H7 (cell line): Measurements from ENCODE around the gene PTPRG. TPM values are rescaled to one million over a fixed set of nuclear protein-coding genes. Genes with fewer than 3 reads are reported as not detected.

ENCODE experiments used
- DNase-seq: peaks from one replicate; pipeline ENCODE4 v3.0.0; 2012
- H3K27me3 ChIP-seq: 2 replicates; pipeline ENCODE4 v1.6.0; 2011; ENCODE audit warnings: mild to moderate bottlenecking, low read length; ENCODE audit not compliant: control insufficient read depth, insufficient read depth
- H3K36me3 ChIP-seq: replicated peaks from 2 replicates; pipeline ENCODE4 v1.5.1; 2011; ENCODE audit warnings: low read length; ENCODE audit not compliant: control insufficient read depth, insufficient read depth
- H3K4me3 ChIP-seq: 2 replicates; pipeline ENCODE4 v1.5.1; 2011; ENCODE audit warnings: low read depth, mild to moderate bottlenecking, control low read depth, low read length, moderate library complexity; ENCODE audit not compliant: insufficient read depth
- total RNA-seq: library from RNA; depleted of rRNA; stranded (reverse); fragments of >200 nt; shearing (Covaris generic); gene quantifications from 2 replicates; pipeline ENCODE4 v1.2.3, GENCODE V29; 2014

The PTPRG gene
- total RNA-seq, 1 experiment from 2014 or later, result 54.4 TPM

DNA sequence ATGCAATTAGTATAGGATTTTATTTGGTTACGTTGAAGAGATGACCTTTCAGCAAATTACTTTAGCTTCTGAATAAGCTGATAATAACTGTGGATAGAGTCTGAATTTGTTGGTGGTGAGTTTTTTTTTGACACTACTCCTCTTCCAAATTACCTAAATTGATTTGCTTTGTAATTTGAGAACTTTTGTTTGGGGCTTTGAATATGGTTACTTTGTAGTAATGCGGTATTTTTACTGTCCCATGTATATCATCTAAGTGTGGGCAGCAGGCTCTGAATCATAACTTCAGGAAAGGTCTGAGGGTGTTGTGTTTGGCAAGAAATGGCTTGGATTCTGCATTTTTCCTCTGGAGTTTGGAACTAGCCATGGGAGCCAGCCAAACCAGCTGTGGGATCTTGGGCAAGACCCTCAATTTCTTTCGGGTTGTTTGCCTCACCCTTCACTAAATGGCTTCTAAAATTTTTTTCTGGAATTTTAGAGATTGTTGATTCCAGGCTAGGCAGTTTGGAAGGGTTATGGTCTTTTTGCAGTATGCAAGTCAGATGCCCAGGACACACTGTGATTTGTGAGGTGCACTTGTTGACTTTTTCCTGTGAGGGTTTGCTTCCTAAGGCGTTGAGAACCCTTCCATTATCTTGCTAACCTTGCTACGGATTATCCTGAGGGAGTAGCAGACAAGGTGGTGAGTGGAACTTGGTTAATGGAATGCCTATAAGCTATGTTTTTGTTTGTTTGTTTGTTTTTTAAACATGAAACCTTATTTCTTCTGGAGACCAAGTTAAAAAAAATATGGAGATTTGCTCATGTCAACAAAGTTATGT lies 10.4 kb downstream of the PTPRG start:
- Histone ChIP-seq H3K27me3 (no peaks in the 10 kb centered on the region), H3K36me3 (peaks cover 2% of the 10 kb centered on the region), H3K4me3 (no peak overlapping the region)
- no peak for DNase-seq

DNA sequence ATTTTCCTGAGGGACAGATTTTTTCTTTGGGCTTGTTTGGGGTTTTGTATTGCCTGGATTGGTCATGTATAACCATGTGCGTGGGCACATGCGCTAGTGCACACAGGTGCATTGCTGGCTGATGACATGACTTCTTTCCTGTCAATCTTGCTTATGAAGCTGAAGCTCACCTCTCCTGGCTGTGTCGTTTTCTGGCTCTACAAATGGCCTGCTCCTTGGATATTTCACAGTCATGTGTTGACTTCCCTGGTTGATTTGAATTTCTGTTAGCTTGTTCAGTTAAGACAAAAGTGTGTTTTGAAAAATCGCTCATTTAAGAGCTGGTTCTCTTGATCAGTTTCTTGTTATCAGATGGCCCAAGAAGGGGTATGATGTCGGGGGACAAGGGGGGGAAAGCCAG lies 11.5 kb downstream of the PTPRG start:
- Histone ChIP-seq H3K27me3 (no peaks in the 10 kb centered on the region), H3K36me3 (peaks cover 2% of the 10 kb centered on the region), H3K4me3 (no peak overlapping the region)
- DNase-seq, result no peak

- Histone ChIP-seq H3K4me3 (no peak overlapping the region), H3K36me3 (peaks cover 2% of the 10 kb centered on the region), H3K27me3 (no peaks in the 10 kb centered on the region)
- DNase-seq, result no peak
Measured at GRCh38 chr3:61573441-61573840, 12.1 kb downstream of the PTPRG start.

- peaks cover 2% of the 10 kb centered on the region for H3K36me3 ChIP-seq
- no peak for DNase-seq
- no peak overlapping the region for H3K4me3 ChIP-seq
- H3K27me3 ChIP-seq, result no peaks in the 10 kb centered on the region
Measured at GRCh38 chr3:61574854-61575253, 13.5 kb downstream of the PTPRG start.

DNA sequence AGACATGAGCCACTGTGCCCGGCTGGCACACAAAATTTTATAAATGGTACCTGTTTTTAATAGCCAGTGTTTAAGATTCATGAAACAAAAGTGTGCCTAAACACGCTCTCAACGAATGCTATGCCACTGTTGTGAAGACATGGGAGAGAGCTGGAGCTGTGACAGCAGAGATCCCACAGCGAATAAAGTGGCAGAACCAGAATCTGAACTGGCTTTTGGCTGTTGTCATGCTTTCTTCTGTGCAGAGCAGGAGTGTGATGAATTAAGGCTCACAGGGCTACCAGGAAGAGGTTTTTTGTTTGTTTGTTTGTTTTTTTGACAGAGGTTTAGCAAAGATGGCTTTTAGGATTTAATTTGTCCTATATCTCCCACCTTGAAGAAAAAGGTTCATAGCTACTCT lies 14.5 kb downstream of the PTPRG start:
- H3K27me3 ChIP-seq, result no peaks in the 10 kb centered on the region
- peaks cover 2% of the 10 kb centered on the region for H3K36me3 ChIP-seq
- H3K4me3 ChIP-seq, result no peak overlapping the region
- no peak for DNase-seq

- Histone ChIP-seq H3K4me3 (no peak overlapping the region), H3K27me3 (no peaks in the 10 kb centered on the region), H3K36me3 (peaks cover under 1% of the 10 kb centered on the region)
- DNase-seq, result no peak
Measured at GRCh38 chr3:61577760-61578159, 16.4 kb downstream of the PTPRG start.

- H3K36me3 ChIP-seq, result no peaks in the 10 kb centered on the region; the same call in 1 of the 2 replicates
- H3K27me3 ChIP-seq, result no peaks in the 10 kb centered on the region
- DNase-seq, result no peak
- no peak overlapping the region for H3K4me3 ChIP-seq
Measured at GRCh38 chr3:61578667-61579367, 17.4 kb downstream of the PTPRG start.

DNA sequence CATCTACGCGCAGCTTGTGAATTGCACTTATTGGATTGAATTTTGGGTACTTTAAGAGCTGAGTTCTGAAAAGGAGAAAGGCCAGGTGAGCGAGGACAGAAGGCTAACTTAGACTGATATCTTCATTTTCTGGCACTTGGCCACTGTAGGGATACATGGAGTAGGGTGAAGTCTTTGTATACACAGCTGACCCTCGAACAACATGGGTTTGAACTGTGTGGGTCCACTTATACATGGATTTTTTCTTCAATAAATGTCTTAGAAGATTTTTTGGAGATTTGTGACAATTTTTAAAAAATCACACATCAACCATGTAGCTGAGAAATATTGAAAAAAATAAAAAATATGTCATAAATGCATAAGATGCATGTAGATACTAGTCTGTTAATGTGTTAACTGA lies 18.3 kb downstream of the PTPRG start:
- DNase-seq, result no peak
- Histone ChIP-seq H3K36me3 (no peaks in the 10 kb centered on the region), H3K27me3 (no peaks in the 10 kb centered on the region), H3K4me3 (no peak overlapping the region)

DNA sequence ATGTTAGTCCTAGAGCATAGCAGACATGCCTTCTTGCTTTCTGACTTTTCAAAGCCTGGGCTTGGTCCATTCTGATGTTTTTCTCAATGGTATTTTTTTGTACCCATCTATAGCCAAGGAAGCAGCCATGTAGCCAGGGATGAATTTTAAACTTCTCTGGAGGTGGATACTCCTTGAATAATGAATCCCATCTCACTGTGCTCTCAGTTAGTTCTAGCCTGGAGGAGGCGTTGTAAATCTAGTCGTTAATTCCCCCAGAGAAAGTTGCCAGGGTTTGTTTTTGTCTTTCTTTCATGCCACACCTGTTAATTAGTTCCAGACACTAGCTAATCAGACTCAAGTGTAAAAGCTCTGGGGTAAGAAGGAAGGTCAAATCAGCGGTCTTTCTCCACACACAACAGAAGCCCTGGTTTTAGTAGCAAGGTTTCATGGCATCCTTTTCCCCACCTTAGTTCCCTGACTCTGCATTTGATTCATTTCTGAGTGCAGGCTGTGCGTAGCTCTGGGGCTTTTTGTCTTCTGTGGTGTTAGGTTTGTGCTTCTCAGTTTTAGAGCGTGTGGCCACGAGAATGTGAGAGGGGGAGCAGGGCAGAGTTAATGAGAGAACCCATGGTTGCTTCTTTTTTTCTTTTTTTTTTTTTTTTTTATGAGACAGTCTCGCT lies 19.7 kb downstream of the PTPRG start:
- no peak for DNase-seq
- Histone ChIP-seq H3K4me3 (no peak overlapping the region), H3K27me3 (no peaks in the 10 kb centered on the region), H3K36me3 (no peaks in the 10 kb centered on the region)

DNA sequence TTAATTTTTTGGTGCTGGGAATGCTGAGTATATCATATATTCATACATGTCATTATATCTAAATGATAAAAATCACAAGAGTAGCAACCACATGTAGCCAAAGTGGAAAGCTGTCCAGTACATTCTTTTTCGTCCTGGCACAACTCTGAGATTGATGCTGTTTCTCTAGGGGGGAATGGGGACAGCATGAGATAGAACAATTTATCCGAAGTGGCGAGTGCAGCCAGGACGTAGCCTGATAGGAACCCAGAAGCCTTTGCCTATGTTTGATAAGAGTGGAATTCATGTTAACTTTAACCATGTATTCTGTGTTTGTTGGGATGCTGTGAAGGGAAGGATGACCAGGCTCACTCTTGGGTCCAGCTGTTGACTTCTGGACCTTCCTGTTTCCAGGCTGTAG lies 20.9 kb downstream of the PTPRG start:
- no peak overlapping the region for H3K4me3 ChIP-seq

GRCh38 chr3:61582846-61583245 lies 21.5 kb downstream of the PTPRG start:
- Histone ChIP-seq H3K36me3 (no peaks in the 10 kb centered on the region), H3K27me3 (no peaks in the 10 kb centered on the region), H3K4me3 (no peak overlapping the region)
- DNase-seq, result no peak

More for the DNA sequence above, 20.9 kb downstream of the PTPRG start:
- no peaks in the 10 kb centered on the region for H3K27me3 ChIP-seq
- DNase-seq, result no peak
- H3K36me3 ChIP-seq, result no peaks in the 10 kb centered on the region

GRCh38 chr3:61583890-61584875 lies 22.8 kb downstream of the PTPRG start:
- no peaks in the 10 kb centered on the region; the same call in none of the 2 replicates for H3K36me3 ChIP-seq
- no peak for DNase-seq
- H3K27me3 ChIP-seq, result no peaks in the 10 kb centered on the region
- no peak overlapping the region for H3K4me3 ChIP-seq

- Histone ChIP-seq H3K27me3 (no peaks in the 10 kb centered on the region), H3K36me3 (peaks cover 3% of the 10 kb centered on the region), H3K4me3 (no peak overlapping the region)
- DNase-seq, result no peak
Measured at GRCh38 chr3:61589856-61590255, 28.5 kb downstream of the PTPRG start.

GRCh38 chr3:61591300-61591699 lies 29.9 kb downstream of the PTPRG start:
- Histone ChIP-seq H3K36me3 (peaks cover 3% of the 10 kb centered on the region), H3K4me3 (no peak overlapping the region), H3K27me3 (no peaks in the 10 kb centered on the region)
- DNase-seq, result no peak
